Vagina (tissue), 2 donors: ENCODE results near the gene NPAS3.

Experiments
- CTCF ChIP-seq, 3 experiments: fragments of 450-650 bp in 2 of 3; fragments of 200-600 bp in 1 of 3; sonication (generic) in 1 of 3; IDR thresholded peaks; one replicate each; pipeline ENCODE4 v1.5.1; 2017 to 2019; ENCODE audit warnings: antibody characterized with exemption in 3 of 3, mild to moderate bottlenecking in 2 of 3, moderate library complexity in 2 of 3
- POLR2A ChIP-seq, 2 donors: fragments of 450-650 bp; IDR thresholded peaks; one replicate each; pipeline ENCODE4 v1.6.1; 2017; ENCODE audit warnings: antibody characterized with exemption in 2 of 2, mild to moderate bottlenecking in 2 of 2, moderate library complexity in 2 of 2
- POLR2AphosphoS5 ChIP-seq, 2 donors: sonication (generic); formaldehyde crosslinking; IDR thresholded peaks; one replicate each; pipeline ENCODE4 v1.9.0; 2017; ENCODE audit warnings: antibody characterized with exemption in 2 of 2, mild to moderate bottlenecking in 2 of 2, low read depth in 1 of 2; ENCODE audit not compliant: insufficient read depth in 1 of 2

- TF ChIP-seq POLR2A (IDR thresholded peaks at IDR 0.05) (no peak), CTCF (IDR thresholded peaks at IDR 0.05) (no peak), POLR2AphosphoS5 (IDR thresholded peaks at IDR 0.05; ENCODE audit: insufficient read depth in 1 of 2, low read depth in 1 of 2) (no peak)
Measured at GRCh38 chr14:33636716-33637115, 698.0 kb downstream of the NPAS3 start.
